HG03520 (cell line): Measurements from ENCODE around the gene APH1B.

Source experiments
- ATAC-seq: cut with Tn5 transposase; IDR thresholded peaks from one replicate; pipeline ENCODE4 v1.9.1; 2021; ENCODE audit warnings: mild to moderate bottlenecking, moderate library complexity; ENCODE audit not compliant: unreplicated experiment

The APH1B gene

GRCh38 chr15:63349156-63349555, 71.8 kb downstream of the APH1B start:
- ATAC-seq = no peak

- no peak for ATAC-seq
These were observed 72.2 kb downstream of the APH1B start for GRCh38 chr15:63349621-63350020.

GRCh38 chr15:63350178-63350621, 72.8 kb downstream of the APH1B start:
- ATAC-seq = no peak

- ATAC-seq = no peak
These were observed 73.8 kb downstream of the APH1B start for GRCh38 chr15:63351170-63351569.

- no peak for ATAC-seq
These were observed 75.4 kb downstream of the APH1B start for GRCh38 chr15:63352808-63353207.

- ATAC-seq = no peak
These were observed 75.9 kb downstream of the APH1B start for GRCh38 chr15:63353261-63353660.

GRCh38 chr15:63353887-63354286, 76.5 kb downstream of the APH1B start:
- no peak for ATAC-seq

GRCh38 chr15:63354821-63355650, 77.6 kb downstream of the APH1B start:
- no peak for ATAC-seq

- no peak for ATAC-seq
These were observed 79.7 kb downstream of the APH1B start for GRCh38 chr15:63357061-63357460.

GRCh38 chr15:63357731-63358130, 80.3 kb downstream of the APH1B start:
- ATAC-seq = no peak

- ATAC-seq = no peak
These were observed 81.0 kb downstream of the APH1B start for GRCh38 chr15:63358241-63359029.
